Stimulated activated CD4-positive, alpha-beta T cell treated with anti-CD3 and anti-CD28 coated beads, Interleukin-1b, Interleukin-23, amount 100 ng/mL, for 48 hours (primary cell): ENCODE results near the gene CELSR1.

Experiments used
- DNase-seq: peaks from one replicate; pipeline ENCODE4 v3.0.0-alpha.2; 2020

The CELSR1 gene

GRCh38 chr22:46390652-46391301 lies 146.6 kb downstream of the CELSR1 start:
- no peak for DNase-seq

- no peak for DNase-seq
These were observed 147.2 kb downstream of the CELSR1 start for GRCh38 chr22:46390105-46390651.

GRCh38 chr22:46389081-46389480 lies 148.3 kb downstream of the CELSR1 start:
- DNase-seq, result no peak

GRCh38 chr22:46388647-46389046 lies 148.8 kb downstream of the CELSR1 start:
- no peak for DNase-seq

- DNase-seq, result no peak
These were observed 149.7 kb downstream of the CELSR1 start for GRCh38 chr22:46387748-46388147.

- no peak for DNase-seq
These were observed 151.1 kb downstream of the CELSR1 start for GRCh38 chr22:46386312-46386711.

- no peak for DNase-seq
These were observed 154.9 kb downstream of the CELSR1 start for GRCh38 chr22:46382524-46382923.

GRCh38 chr22:46381731-46382130 lies 155.7 kb downstream of the CELSR1 start:
- DNase-seq, result no peak

- no peak for DNase-seq
These were observed 156.3 kb downstream of the CELSR1 start for GRCh38 chr22:46381142-46381541.

- DNase-seq, result no peak
These were observed 156.8 kb downstream of the CELSR1 start for GRCh38 chr22:46380581-46380980.

GRCh38 chr22:46380069-46380468 lies 157.4 kb downstream of the CELSR1 start:
- no peak for DNase-seq

GRCh38 chr22:46379066-46379930 lies 158.1 kb downstream of the CELSR1 start:
- no peak for DNase-seq

GRCh38 chr22:46378426-46379065 lies 158.9 kb downstream of the CELSR1 start:
- no peak for DNase-seq

- no peak for DNase-seq
These were observed 159.6 kb downstream of the CELSR1 start for GRCh38 chr22:46377525-46378425.

GRCh38 chr22:46376908-46377524 lies 160.4 kb downstream of the CELSR1 start:
- no peak for DNase-seq

- DNase-seq, result no peak
These were observed 161.3 kb downstream of the CELSR1 start for GRCh38 chr22:46376111-46376510.

- DNase-seq, result no peak
These were observed 162.6 kb downstream of the CELSR1 start for GRCh38 chr22:46374663-46375474.

- no peak for DNase-seq
These were observed 163.3 kb downstream of the CELSR1 start for GRCh38 chr22:46373921-46374662.

GRCh38 chr22:46373159-46373558 lies 164.3 kb downstream of the CELSR1 start:
- no peak for DNase-seq

GRCh38 chr22:46372686-46373085 lies 164.7 kb downstream of the CELSR1 start:
- no peak for DNase-seq
